Pulmonary artery endothelial cell (primary cell): ENCODE data around the gene B3GALT2. TPM values are rescaled to one million over a fixed set of nuclear protein-coding genes. Genes with fewer than 3 reads are reported as not detected.

Experiments used
- DNase-seq: peaks from one replicate; pipeline ENCODE4 v3.0.0-alpha.2; 2011; ENCODE audit warnings: low read depth, low spot score
- total RNA-seq: library from RNA; depleted of rRNA; stranded (reverse); fragments of >200 nt; gene quantifications from 2 replicates; pipeline ENCODE4 v1.2.3, GENCODE V29; 2014

The B3GALT2 gene
- total RNA-seq, 1 donor from 2014 or later, result not detected

DNA sequence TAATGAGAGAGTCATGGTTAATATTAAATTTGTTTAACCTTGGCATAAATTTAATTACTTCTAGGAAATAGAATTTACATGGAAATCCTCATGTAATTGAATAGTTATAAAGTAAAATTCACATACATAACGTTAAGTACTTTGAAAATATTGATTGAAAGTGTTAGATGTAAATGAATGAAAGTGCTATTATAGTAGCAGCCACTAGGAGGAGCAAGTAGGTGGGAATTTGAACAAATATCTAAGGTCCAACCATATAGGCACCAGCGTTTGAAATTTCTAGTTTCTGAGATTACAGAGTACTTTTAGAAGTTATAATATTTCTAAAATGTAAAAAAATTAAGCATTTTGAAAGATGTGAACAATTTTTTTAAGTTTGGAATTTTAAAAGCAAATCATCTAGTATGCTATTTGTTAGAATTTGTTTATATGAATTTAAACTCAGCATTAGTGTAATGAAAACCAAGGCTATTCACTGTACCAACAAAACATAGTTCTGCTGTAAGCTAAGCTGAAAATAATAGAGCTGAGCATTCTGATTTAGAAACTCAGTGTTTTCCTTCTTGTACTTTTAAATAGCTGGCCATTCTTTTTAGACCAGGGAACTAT is 3.3 kb downstream of the B3GALT2 start:
- peak; percentile 3 for DNase-seq

DNA sequence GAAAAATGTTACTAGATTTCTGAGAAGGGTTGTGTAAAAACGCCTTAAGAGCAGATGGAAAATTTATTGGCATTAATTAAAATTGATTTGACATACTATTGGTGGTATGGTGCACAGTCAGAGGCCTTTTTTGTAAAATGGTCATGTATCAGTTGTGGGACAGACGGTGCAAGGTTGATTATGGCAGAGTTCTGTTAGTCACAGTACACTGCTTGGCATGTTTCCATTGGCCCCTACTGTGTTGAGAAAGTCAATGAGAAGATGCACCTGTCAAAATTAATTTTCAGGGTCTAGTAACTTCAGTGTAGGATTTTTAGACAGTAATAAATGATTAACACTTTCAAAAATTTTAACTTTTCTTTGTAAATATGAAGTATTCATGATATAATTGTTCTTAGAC is 4.4 kb downstream of the B3GALT2 start:
- no peak for DNase-seq

DNA sequence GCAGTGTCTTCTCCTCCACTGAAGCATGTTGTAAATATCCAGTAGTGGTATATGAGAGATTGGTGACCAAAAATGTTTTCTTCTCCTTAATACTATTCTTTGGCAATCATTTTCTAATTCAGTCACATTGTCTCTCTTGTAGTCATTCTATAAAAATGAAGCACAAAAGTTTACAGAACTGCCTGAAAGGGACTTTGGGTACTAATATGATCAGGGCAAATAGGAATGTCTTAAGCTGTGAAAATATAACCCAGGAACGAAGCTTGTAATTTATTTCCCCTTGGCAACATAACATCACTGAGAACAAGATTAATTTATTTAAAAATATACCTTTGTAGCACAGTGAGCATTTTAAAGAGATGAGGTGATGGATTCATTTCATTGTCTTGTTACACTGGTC is 4.9 kb downstream of the B3GALT2 start:
- DNase-seq, result no peak

DNA sequence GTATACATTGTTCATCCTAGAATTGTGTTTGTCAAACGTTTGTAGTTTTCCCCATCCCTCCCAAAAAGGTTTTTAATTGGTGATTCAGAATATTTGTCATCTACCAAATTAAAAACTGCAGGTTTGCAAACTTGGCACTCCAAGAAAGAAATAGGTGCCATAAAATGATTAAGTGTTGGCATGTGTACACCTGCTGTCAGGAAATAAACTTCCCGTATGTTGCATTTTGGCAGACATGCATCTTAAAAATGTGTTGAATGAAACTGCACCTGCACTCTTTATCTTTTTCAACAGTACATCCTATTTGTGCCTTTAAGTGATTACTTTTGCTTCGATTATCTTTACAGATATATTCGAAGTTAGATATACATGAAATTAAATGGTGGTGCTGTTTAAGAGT is 7.3 kb downstream of the B3GALT2 start:
- no peak for DNase-seq

DNA sequence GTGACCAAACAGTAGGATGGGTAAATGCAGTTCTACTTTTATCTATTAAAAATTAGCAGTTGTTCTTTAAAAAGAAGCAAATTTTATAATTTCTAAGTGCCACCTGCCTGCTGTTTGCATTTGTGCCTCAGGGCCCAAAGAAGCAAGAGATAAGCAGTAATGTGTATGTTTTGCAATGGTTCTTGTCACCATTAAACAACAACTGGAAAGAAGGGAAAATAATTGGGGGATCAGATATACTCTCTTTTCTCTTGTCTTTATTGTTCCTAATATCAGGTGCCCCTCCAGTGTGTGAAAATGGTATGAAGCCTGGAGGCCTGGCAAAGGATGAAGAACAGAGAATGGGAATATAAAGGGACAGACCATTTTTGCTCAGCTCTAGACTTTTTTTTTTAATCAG is 9.6 kb downstream of the B3GALT2 start:
- DNase-seq, result no peak

DNA sequence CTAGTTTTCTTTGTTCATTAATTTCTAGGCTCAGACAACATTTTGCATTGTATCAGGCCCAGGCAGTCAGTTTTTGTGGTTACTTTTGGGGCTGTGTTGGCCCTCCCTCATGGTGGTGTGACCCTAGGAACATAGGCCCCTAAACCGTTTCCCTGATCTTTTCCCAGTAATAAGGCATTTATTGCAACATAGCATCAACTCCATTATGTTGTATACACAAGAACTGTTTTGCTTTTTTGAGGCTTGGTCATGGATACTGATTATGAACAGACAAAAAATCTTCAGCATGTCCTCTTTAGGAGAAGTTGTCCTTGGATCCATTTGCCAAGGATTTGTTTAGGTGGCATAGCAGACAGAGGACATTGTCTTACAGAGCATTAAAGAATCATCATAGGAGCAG is 10.3 kb downstream of the B3GALT2 start:
- DNase-seq, result no peak

DNA sequence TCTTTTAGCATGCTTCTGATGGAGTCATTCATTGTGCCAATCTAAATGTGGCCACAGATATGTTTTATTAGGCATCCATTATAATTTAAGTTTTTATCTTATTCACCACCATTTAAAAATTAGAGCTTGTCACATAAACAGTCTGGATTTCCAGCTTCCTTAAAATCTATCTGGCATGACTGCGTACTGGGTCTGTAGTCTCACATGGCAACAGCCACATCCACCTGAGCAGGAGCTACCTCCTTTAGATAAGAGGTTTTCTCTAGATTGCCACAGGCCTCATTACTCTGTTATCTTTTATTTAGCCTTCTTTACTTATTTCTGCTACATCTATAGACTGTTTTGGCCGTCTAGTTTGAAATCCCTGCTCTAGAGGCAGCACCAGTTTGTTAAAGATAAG is 29.1 kb downstream of the B3GALT2 start:
- no peak for DNase-seq

DNA sequence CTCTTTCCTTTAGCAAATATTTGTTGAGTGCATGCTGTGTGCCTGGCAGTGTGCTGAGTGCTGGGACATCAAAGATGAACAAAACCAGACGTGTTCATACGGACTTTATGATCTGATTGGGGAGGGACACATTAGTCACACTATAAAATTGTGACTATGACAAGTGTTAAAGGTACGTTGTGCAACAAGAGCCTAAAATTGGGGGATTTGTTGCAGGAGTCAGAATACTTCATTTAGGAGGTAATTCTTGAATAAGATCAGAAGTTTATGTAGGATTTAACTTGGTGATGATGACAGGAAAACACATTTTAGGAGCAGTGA is 29.6 kb downstream of the B3GALT2 start:
- DNase-seq, result no peak

DNA sequence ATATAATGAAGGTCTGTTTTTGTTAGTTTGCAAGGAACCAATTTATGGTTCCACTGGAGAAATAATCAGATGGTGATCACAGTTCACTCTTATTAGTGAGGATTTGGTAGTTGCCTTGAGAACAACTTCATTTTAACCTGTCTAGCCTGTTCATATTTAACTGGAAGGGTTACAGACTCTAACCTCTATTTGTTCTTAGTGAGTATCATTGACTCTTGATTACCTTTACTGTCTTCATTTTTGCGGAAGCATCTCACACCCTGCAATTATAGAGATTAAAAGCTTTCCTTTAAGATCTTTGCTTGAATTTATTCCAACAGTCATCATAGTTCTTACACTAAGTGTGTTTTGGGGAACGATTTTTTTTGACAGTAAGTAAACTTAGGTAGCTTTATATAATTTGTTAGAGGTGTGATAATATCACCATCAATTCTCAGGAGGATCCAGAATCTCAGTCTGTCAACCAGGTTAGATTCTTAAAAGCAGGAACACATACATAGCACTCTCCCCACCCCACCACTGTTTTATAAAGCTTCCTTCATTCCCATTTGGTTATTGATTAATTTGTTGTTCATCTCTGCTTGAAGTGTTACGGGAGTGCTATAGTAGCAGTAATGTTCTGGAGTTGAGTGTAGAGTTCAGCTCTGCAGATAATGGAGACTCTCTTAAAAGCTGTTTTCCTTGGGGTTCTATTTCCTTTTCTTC is 30.1 kb downstream of the B3GALT2 start:
- DNase-seq, result no peak

DNA sequence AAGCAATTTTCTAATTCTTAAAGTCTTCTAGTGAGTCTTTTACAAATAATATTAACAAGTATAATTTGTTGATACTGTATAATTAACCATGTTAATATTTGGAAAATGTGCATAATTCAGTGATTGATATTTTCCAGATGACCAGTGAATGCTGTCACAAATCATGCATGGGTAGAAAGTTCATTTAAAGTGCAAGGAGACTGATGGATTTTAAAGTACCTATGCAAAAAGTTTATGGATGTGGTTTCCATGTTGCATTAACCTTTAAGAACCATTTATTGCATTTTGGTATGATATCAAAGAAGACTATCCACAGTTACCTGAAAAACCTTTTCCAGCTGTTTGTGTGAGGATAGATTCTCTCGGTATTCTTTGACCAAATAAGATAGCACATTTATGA is 41.4 kb downstream of the B3GALT2 start:
- no peak for DNase-seq

DNA sequence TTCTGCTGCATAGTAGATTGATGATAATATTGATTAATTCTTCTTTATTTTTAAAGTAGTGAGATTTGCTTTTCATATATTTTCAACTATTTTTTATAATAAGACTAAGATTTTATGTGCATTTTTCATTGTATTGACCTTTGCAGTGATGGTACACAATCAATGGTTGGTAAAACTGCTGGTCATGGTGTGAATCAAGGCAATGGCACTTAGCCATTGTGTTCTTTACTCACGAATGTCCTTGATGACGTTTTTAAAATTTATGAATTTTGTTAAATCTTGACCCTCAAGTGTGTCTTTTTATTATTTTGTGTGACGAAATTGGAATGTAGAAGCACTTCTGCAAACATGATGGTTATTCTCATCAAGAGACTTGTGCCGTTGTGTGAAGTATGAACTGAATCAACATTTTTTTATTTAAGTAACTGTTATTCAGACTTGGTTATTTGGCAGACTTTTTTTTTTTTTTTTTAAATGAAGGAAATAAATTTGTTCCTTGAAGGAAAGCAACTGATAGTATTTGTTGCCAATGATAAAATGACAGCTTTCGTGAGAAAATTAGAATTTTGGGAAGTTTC is 42.0 kb downstream of the B3GALT2 start:
- DNase-seq, result no peak

DNA sequence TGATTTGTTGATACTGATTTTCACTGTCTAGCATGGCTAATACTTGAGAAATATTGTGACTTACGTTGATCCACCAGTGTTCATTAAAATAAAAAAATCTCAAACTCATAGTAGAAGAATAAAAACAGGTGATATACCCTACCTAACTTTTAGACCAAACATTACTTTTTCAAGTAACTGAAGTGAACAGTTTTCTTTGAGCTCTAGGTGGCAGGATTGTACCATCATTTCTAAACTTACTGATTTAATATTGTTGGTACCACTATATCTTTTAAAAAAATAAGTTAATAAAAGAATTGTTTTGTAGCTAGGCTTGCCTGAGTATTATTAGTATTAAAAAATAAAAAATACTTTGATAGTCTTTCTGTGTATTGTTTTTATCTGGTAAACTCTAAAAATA is 43.1 kb downstream of the B3GALT2 start:
- DNase-seq, result no peak

DNA sequence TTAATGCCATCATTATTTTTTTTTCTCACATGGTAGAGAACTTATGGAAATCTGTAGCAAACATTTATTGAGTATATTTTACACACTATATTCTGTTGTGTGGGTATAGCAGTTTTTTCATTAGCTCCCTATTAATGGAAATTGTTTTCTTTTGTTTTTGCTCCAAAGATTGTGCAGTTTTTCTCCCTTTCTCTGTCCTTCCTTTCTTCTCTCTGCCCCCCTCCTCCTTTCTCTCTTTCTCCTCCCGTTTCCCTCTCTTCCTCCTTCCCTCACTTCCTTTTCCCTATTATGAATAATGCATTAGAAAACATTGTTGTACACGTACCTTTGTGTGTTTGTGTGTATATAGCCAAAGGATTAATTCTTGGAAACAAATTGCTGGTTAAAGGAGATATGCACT is 44.0 kb downstream of the B3GALT2 start:
- no peak for DNase-seq

DNA sequence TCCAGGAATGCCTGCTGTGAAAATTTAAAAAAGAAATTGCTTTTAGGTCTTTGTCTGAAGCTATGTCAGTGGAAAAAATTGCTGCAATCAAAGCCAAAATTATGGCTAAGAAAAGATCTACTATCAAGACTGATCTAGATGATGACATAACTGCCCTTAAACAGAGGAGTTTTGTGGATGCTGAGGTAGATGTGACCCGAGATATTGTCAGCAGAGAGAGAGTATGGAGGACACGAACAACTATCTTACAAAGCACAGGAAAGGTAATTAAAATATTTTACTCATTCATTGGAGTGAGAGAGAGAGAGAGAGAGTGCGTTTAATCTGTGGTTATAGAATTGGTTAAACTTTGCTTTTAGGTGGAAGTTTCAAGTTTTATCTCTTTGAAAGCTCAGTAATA is 44.6 kb downstream of the B3GALT2 start:
- no peak for DNase-seq

DNA sequence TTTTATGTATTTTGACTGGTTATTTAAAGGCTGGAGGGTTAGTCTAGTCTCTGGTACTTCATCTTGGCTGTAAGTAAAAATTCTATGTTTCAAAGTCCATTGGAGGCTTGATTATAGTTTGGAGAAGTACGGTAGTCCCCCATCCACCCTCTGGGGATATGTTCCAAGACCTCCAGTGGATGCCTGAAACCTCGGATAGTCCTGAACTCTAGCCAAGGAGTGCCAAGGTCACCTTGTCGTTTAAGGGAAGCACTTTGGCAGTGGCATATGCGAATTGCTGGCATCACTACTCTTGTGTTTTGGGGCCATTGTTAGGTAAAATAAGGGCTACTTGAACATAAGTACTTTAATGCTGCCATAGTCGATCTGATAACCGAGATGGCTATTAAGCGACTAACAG is 46.2 kb downstream of the B3GALT2 start:
- DNase-seq, result no peak

DNA sequence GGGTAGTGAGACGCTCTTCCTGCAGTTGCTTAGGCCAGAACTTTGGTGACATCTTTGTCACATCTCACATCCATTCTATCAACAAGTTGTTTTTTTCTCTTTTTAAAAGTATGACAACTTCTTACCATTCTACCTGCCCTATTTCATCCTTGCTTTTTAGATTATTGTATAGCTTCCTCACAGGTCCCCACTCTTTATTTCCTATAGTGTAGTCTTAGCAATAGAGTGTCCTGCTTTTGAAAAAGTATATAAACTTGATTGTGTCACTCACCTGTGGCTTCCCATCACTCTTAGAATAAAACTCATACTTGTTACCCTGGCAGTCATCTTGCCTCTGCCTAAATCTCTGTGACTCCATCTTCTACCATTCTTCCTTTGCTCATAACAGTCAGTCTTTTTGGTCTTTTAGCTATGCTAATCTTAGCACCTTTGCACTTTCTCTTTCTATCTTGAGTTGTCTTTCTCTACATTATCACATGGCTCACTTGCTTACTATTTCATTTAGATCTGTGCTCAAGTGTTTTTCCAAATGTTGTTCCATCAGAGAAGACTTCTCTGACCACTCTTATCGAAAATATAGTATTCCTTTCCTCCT is 55.0 kb downstream of the B3GALT2 start:
- no peak for DNase-seq

Other genes with a start within 250 kb of the B3GALT2 start
- 32.5 and 36.3 TPM in 2 replicates for gene UCHL5, start 127.3 kb downstream of the B3GALT2 start, total RNA-seq
- gene RO60, start 127.0 kb downstream of the B3GALT2 start, total RNA-seq, result 144 and 213 TPM in 2 replicates
- gene GLRX2, start 81.2 kb downstream of the B3GALT2 start, total RNA-seq, result 11.2 and 15.9 TPM in 2 replicates
- gene CDC73, start 64.6 kb downstream of the B3GALT2 start, total RNA-seq, result 18.1 and 26.1 TPM in 2 replicates